SIG-M5 (cell line): ENCODE data around the gene KCNQ1.

Source experiments
- DNase-seq: peaks from one replicate; lab custom pipeline; 2025; lab: John Stamatoyannopoulos, UW

KCNQ1 gene

DNA sequence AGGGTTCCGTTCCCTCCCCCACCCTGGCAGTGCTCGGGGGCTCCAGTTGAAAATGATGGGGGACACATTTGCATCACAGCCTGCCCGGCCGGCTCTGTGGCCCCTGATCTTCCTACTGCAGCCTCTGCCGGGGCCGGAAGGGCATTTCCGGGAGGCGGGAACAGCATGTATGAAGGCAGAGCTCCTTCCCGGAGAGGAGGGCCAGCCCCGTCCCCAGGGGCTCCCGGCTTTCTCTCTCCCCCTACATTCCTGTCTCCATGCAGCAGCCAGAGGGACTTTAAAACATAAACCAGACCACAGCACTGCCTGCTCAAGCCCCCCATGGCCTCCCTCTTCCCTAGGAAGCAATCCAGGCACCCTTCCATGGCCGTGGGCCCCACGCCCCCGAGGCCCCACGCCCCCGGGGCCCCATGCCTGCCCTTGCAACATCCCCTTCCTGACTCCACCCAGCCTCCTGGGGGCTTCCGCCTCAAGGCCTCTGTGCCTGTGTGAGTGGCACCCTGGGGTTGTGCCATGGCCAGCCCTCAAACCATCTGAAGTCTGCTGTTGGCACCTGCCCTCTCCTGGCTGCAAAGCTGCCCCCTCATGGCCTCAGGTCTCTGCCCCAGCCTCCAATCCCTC is 367.7 kb downstream of the KCNQ1 start:
- no peak for DNase-seq

GRCh38 chr11:2813141-2813908 is 368.5 kb downstream of the KCNQ1 start:
- no peak for DNase-seq

DNA sequence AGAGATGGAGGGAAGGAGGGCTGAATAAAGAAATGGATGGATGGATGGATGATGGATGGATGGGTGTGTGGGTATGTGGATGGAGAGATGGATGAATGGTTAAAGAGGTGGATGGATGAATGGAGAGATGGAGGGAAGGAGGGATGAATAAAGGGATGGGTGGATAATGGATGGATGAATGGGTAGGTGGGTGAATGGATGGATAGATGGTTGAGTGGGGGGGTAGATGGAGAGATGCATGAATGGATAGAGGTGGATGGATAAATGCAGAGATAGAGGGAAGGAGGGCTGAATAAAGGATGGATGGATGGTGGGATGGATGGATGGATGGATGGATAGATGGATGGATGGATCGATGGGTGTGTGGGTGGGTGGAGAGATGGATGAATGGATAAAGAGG is 369.2 kb downstream of the KCNQ1 start:
- no peak for DNase-seq

DNA sequence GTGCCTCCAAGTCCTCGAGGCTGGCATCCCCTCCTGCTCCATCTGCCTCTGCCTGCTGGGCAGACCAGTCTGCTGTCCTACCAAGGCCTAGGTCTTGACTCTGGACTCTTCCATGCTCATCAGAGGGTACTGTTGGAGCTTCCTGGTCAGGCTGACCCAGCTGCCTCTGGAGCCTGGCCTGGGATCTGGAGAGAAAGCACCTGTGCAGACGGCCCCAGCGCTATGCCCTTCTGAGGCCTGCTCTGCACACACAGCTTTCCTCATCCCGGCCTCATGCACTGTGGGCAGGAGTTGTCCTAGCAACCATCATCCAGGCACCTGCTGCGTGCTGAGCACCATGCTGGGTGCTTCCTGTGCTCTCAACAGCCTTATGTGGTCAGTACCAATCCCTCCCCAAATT is 369.9 kb downstream of the KCNQ1 start:
- no peak for DNase-seq

GRCh38 chr11:2815762-2816496 is 371.1 kb downstream of the KCNQ1 start:
- no peak for DNase-seq

GRCh38 chr11:2816523-2816922 is 371.7 kb downstream of the KCNQ1 start:
- DNase-seq: no peak

GRCh38 chr11:2816941-2817421 is 372.2 kb downstream of the KCNQ1 start:
- no peak for DNase-seq

DNA sequence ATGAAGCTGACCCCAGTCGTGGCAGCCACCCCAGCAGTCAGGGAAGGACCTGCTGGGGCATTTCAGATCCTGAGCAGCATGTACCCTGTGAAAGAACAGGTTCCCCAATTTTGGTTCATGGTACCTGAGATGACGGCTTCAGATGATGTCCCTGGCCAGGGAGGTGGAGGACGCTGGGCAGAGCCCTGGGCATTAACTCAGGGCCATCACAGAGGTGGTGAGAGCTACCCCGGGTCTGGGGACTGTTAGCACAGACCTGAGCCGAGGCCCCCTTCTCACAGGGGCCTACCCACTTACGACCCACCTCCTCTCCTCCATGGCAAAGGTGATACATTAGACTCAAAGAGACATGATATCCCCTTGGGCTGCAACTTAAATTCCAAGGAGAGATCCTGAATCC is 372.6 kb downstream of the KCNQ1 start:
- no peak for DNase-seq

- DNase-seq: no peak
Observed at GRCh38 chr11:2818021-2818420, 373.2 kb downstream of the KCNQ1 start.

GRCh38 chr11:2818503-2818902 is 373.7 kb downstream of the KCNQ1 start:
- DNase-seq: no peak

GRCh38 chr11:2819316-2819715 is 374.5 kb downstream of the KCNQ1 start:
- no peak for DNase-seq

- no peak for DNase-seq
Observed at GRCh38 chr11:2820976-2821375, 376.2 kb downstream of the KCNQ1 start.

DNA sequence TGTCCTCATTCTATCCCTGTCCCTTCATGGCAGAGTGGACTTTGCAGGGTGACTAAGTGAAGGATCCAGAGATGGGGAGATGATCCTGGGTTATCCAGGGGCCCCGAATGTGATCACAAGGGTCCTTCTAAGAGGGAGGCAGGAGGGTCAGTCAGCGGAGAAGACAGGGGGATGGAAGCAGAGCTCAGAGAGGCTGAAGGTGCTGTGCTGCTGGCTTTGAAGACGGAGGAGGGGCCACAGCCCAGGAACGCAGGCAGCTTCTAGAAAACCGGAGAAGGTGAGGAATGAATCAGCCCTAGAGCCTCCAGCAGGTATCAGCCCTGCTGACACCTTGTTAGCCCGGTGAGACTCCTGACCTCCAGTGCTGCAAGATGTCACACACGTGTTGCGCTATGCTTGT is 377.1 kb downstream of the KCNQ1 start:
- DNase-seq: no peak

DNA sequence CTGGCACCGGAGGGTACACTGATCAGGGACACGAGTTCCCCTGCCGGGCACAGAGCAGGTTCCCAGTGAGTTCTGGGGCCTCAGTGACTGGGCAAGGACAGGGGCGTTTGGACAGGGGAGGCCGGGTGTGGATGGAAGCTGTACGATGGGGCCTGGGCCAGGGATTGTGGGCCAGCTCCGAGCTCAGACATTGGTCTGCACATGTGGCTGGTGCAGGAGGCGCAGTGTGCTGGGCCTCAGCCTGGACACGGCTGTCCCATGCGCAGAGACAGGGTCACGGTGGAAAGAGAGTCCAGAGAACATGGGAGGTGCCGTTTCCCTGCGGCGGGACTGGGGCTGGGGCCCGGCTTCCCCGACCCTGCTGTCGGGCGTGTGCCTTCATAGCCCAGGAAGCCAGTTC is 380.0 kb downstream of the KCNQ1 start:
- no peak for DNase-seq

- no peak for DNase-seq
Observed at GRCh38 chr11:2825261-2825888, 380.6 kb downstream of the KCNQ1 start.

DNA sequence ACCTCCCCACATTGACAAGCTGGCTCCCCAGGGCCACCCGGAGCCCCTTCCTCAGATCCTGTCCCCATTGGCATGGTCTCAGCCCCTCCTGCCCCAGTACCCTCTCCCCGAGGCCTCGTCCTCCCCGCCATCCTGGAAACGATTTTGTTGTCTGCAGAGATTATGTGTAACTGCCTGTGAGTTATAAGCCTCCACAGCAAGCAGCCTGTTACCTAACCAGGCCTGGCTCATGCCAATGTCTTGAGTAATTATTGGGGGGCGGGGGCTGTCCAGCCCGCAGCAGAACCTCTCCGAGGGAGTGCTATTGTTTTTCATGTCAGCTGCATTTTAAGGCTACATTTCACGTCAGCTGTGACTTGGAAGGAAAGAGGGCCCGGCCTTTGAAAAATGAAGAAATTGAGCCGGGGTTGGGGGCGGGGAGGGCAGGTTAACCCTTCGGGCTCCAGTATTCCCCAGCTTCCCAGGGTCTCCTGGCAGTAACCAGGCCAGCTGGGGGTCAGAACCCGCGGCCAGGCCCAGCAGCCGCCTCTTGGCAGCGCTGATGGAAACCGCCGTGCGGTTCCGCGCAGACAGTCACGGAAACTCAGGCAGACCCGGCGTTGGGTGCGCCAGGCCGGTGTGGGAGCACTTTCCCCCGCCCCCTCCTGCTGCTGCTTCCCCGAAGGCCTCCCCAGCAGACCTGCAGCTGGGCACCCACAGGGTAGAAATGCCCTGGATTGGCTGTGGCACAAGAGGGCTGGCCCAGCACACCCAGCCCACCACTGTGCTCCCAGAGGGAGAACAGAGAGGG is 381.3 kb downstream of the KCNQ1 start:
- no peak for DNase-seq

GRCh38 chr11:2826679-2827056 is 381.9 kb downstream of the KCNQ1 start:
- DNase-seq: peak; percentile 4

DNA sequence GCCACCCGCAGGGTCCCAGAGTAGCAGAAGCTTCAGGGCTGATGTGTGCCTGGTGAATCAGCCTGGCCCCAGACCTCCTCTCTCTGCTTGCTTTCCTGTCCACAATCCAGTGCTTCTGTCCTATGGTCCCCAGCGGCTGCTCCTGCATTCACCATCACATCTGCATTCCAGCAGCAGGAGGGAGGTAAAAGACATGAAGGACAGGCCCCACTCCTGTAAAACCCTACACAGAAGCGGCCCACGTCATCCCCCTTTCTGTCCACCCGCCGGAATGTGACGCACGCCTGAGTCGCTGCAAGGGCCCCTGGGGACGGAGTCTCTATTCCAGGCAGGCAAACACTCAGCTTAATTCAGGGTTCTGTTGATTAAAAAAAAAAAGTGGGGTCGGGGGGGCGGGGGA is 382.4 kb downstream of the KCNQ1 start:
- DNase-seq: no peak

DNA sequence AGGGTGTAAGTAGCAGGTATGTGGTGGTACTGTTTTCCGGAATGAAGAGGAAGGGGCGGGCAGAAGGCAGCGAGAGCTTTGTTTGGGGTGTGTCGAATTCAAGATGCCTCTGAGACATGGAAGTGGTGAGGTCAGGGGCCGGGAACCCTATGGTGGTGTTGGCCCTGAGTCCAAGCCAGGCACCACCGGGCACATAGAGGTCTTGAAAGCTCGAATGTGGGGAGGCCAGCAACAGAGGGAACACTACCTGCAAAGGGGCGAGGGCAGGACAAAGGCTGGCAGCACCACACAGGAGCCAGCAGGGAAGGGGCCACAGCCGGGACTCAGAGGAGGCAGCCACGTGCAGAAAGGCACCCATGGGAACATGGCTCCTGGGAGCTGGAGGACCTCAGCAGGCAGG is 383.0 kb downstream of the KCNQ1 start:
- DNase-seq: no peak

GRCh38 chr11:2828585-2829330 is 383.9 kb downstream of the KCNQ1 start:
- DNase-seq: no peak
